SJSA1 (cell line): ENCODE results near the gene GTF3A. TPM values are rescaled to one million over a fixed set of nuclear protein-coding genes. Genes with fewer than 3 reads are reported as not detected.

Experiments used
- DNase-seq, 2 experiments: peaks; one replicate each; pipeline ENCODE4 v3.0.0-alpha.2; 2015 to 2020; ENCODE audit warnings: low spot score in 2 of 2, low read depth in 1 of 2
- H3K27ac ChIP-seq: fragments of 250-450 bp; sonication (Bioruptor Pico); 2 replicates; pipeline ENCODE4 v1.5.1; 2020; ENCODE audit warnings: mild to moderate bottlenecking, moderate library complexity
- H3K27me3 ChIP-seq: fragments of 250-450 bp; sonication (Bioruptor Pico); replicated peaks from 2 replicates; pipeline ENCODE4 v1.5.1; 2020; ENCODE audit warnings: mild to moderate bottlenecking, moderate library complexity
- H3K36me3 ChIP-seq: fragments of 250-450 bp; sonication (Bioruptor Pico); 2 replicates; pipeline ENCODE4 v1.5.1; 2020; ENCODE audit warnings: mild to moderate bottlenecking
- H3K4me1 ChIP-seq: fragments of 250-450 bp; sonication (Bioruptor Pico); replicated peaks from 2 replicates; pipeline ENCODE4 v1.6.1; 2021; ENCODE audit warnings: mild to moderate bottlenecking
- H3K4me3 ChIP-seq: fragments of 250-450 bp; sonication (Bioruptor Pico); 2 replicates; pipeline ENCODE4 v1.5.1; 2020; ENCODE audit warnings: mild to moderate bottlenecking
- H3K9me3 ChIP-seq: fragments of 250-450 bp; sonication (Bioruptor Pico); replicated peaks from 2 replicates; pipeline ENCODE4 v1.5.1; 2020; ENCODE audit warnings: mild to moderate bottlenecking
- total RNA-seq: library from RNA; depleted of rRNA; stranded (reverse); fragments of >200 nt; shearing (Covaris generic); gene quantifications from 2 replicates; pipeline ENCODE4 v1.2.3, GENCODE V29; 2014; rRNA removed

The GTF3A gene
- total RNA-seq: 58.8 and 106 TPM in 2 replicates

GRCh38 chr13:27424246-27425157 is at the start of gene GTF3A:
TSS of gene GTF3A (plus strand) at chr13:27424619.
- Histone ChIP-seq H3K9me3 (no peaks in the 10 kb centered on the region), H3K36me3 (peaks cover 31% of the 10 kb centered on the region), H3K4me1 (peaks cover 28% of the 10 kb centered on the region), H3K4me3 (peak within 1 kb of the TSS; percentile 76), H3K27me3 (no peaks in the 10 kb centered on the region), H3K27ac (peak within 1 kb of the TSS; percentile 88)
- peak; percentile 71 to 85 for DNase-seq

GRCh38 chr13:27374650-27375049 is 49.8 kb upstream of the GTF3A start:
- Histone ChIP-seq H3K36me3 (no peaks in the 10 kb centered on the region), H3K9me3 (no peaks in the 10 kb centered on the region), H3K4me1 (no peaks in the 10 kb centered on the region; the same call in 1 of the 2 replicates), H3K27me3 (no peaks in the 10 kb centered on the region), H3K4me3 (no peak overlapping the region), H3K27ac (no peak overlapping the region)
- DNase-seq: peak; percentile 24 to 61

GRCh38 chr13:27375686-27376326 is 48.6 kb upstream of the GTF3A start:
- Histone ChIP-seq H3K9me3 (no peaks in the 10 kb centered on the region), H3K4me1 (no peaks in the 10 kb centered on the region), H3K4me3 (no peak overlapping the region), H3K27ac (no peak overlapping the region), H3K36me3 (no peaks in the 10 kb centered on the region), H3K27me3 (no peaks in the 10 kb centered on the region)
- peak; percentile 22 to 57 for DNase-seq

GRCh38 chr13:27379126-27379525 is 45.3 kb upstream of the GTF3A start:
- H3K9me3 ChIP-seq: no peaks in the 10 kb centered on the region
- H3K27me3 ChIP-seq: no peaks in the 10 kb centered on the region
- H3K36me3 ChIP-seq: no peaks in the 10 kb centered on the region
- DNase-seq: no peak
- H3K4me3 ChIP-seq: no peak overlapping the region
- H3K4me1 ChIP-seq: no peaks in the 10 kb centered on the region
- no peak overlapping the region for H3K27ac ChIP-seq

- no peaks in the 10 kb centered on the region for H3K36me3 ChIP-seq
- no peak overlapping the region for H3K4me3 ChIP-seq
- H3K4me1 ChIP-seq: no peaks in the 10 kb centered on the region
- no peaks in the 10 kb centered on the region for H3K27me3 ChIP-seq
- DNase-seq: peak in 1 of 2 experiments; percentile 22
- H3K9me3 ChIP-seq: no peaks in the 10 kb centered on the region
- H3K27ac ChIP-seq: no peak overlapping the region
Observed at GRCh38 chr13:27379694-27380641, 44.5 kb upstream of the GTF3A start.

- DNase-seq: no peak
- Histone ChIP-seq H3K27me3 (no peaks in the 10 kb centered on the region), H3K9me3 (no peaks in the 10 kb centered on the region), H3K27ac (no peak overlapping the region), H3K36me3 (no peaks in the 10 kb centered on the region), H3K4me3 (no peak overlapping the region), H3K4me1 (no peaks in the 10 kb centered on the region)
Observed at GRCh38 chr13:27381601-27382000, 42.8 kb upstream of the GTF3A start.

- DNase-seq: no peak
- H3K27me3 ChIP-seq: no peaks in the 10 kb centered on the region
- H3K4me1 ChIP-seq: no peaks in the 10 kb centered on the region
- no peaks in the 10 kb centered on the region for H3K36me3 ChIP-seq
- no peaks in the 10 kb centered on the region for H3K9me3 ChIP-seq
- H3K4me3 ChIP-seq: no peak overlapping the region
- H3K27ac ChIP-seq: no peak overlapping the region
Observed at GRCh38 chr13:27383104-27383921, 41.1 kb upstream of the GTF3A start.

- Histone ChIP-seq H3K4me1 (no peaks in the 10 kb centered on the region), H3K36me3 (no peaks in the 10 kb centered on the region), H3K27me3 (no peaks in the 10 kb centered on the region), H3K4me3 (no peak overlapping the region), H3K9me3 (no peaks in the 10 kb centered on the region), H3K27ac (no peak overlapping the region)
- no peak for DNase-seq
Observed at GRCh38 chr13:27384285-27384684, 40.1 kb upstream of the GTF3A start.

GRCh38 chr13:27388241-27388640 is 36.2 kb upstream of the GTF3A start:
- Histone ChIP-seq H3K36me3 (no peaks in the 10 kb centered on the region), H3K4me1 (no peaks in the 10 kb centered on the region), H3K4me3 (no peak overlapping the region), H3K27ac (no peak overlapping the region), H3K9me3 (no peaks in the 10 kb centered on the region), H3K27me3 (no peaks in the 10 kb centered on the region)
- DNase-seq: no peak

- no peaks in the 10 kb centered on the region for H3K36me3 ChIP-seq
- H3K4me1 ChIP-seq: no peaks in the 10 kb centered on the region
- no peak overlapping the region for H3K4me3 ChIP-seq
- H3K27ac ChIP-seq: no peak overlapping the region
- no peaks in the 10 kb centered on the region for H3K9me3 ChIP-seq
- no peak for DNase-seq
- no peaks in the 10 kb centered on the region for H3K27me3 ChIP-seq
Observed at GRCh38 chr13:27389891-27390290, 34.5 kb upstream of the GTF3A start.

- Histone ChIP-seq H3K27ac (no peak overlapping the region), H3K4me1 (no peaks in the 10 kb centered on the region), H3K9me3 (no peaks in the 10 kb centered on the region), H3K36me3 (no peaks in the 10 kb centered on the region), H3K27me3 (no peaks in the 10 kb centered on the region), H3K4me3 (no peak overlapping the region)
- DNase-seq: no peak
Observed at GRCh38 chr13:27391471-27391870, 32.9 kb upstream of the GTF3A start.

GRCh38 chr13:27393101-27393500 is 31.3 kb upstream of the GTF3A start:
- H3K4me3 ChIP-seq: no peak overlapping the region
- H3K27ac ChIP-seq: no peak overlapping the region
- H3K4me1 ChIP-seq: no peaks in the 10 kb centered on the region
- H3K36me3 ChIP-seq: no peaks in the 10 kb centered on the region
- H3K9me3 ChIP-seq: no peaks in the 10 kb centered on the region
- no peaks in the 10 kb centered on the region for H3K27me3 ChIP-seq
- DNase-seq: no peak

GRCh38 chr13:27395007-27395510 is 29.4 kb upstream of the GTF3A start:
- H3K27me3 ChIP-seq: no peaks in the 10 kb centered on the region
- H3K4me1 ChIP-seq: no peaks in the 10 kb centered on the region
- no peaks in the 10 kb centered on the region for H3K36me3 ChIP-seq
- DNase-seq: no peak
- no peak overlapping the region for H3K27ac ChIP-seq
- H3K4me3 ChIP-seq: no peak overlapping the region
- H3K9me3 ChIP-seq: no peaks in the 10 kb centered on the region
